Sigmoid colon (tissue), 7 donors: Measurements from ENCODE around the gene PURA. TPM values are rescaled to one million over a fixed set of nuclear protein-coding genes. Genes with fewer than 3 reads are reported as not detected.
A peak's percentile ranks its signal among the peaks of the same experiment; 100 is the strongest.

Source experiments
- DNase-seq: peaks from one replicate; pipeline ENCODE4 v3.0.0-alpha.2; 2019
- H3K27ac ChIP-seq, 4 donors: fragments of 200-600 bp; sonication (generic); one replicate each; pipeline ENCODE4 v1.5.1; 2016 to 2019; ENCODE audit warnings: mild to moderate bottlenecking in 1 of 4
- H3K27me3 ChIP-seq, 3 donors: fragments of 200-600 bp; sonication (generic); one replicate each; pipeline ENCODE4 v1.5.1; 2019; ENCODE audit warnings: mild to moderate bottlenecking in 1 of 3
- H3K36me3 ChIP-seq, 4 donors: fragments of 200-600 bp; sonication (generic); one replicate each; pipeline ENCODE4 v1.5.1; 2016 to 2019
- H3K4me1 ChIP-seq, 4 donors: fragments of 200-600 bp; sonication (generic); one replicate each; pipeline ENCODE4 v1.5.1; 2017 to 2019
- H3K4me3 ChIP-seq, 4 donors: fragments of 200-600 bp; sonication (generic); one replicate each; pipeline ENCODE4 v1.5.1; 2017 to 2019; ENCODE audit warnings: mild to moderate bottlenecking in 2 of 4, moderate library complexity in 1 of 4
- H3K9me3 ChIP-seq, 4 donors: fragments of 200-600 bp in 3 of 4; sonication (generic) in 3 of 4; one replicate each; pipeline versions ENCODE4 v1.5.1 to v1.6.1; 2013 to 2019
- EP300 ChIP-seq, 4 donors: sonication (generic); formaldehyde crosslinking; IDR thresholded peaks; one replicate each; pipeline ENCODE4 v1.6.1; 2017; ENCODE audit warnings: antibody characterized with exemption in 4 of 4
- POLR2A ChIP-seq, 2 donors: fragments of 450-650 bp; IDR thresholded peaks; one replicate each; pipeline ENCODE4 v1.6.1; 2016; ENCODE audit warnings: antibody characterized with exemption in 2 of 2, mild to moderate bottlenecking in 2 of 2, moderate library complexity in 2 of 2
- POLR2AphosphoS5 ChIP-seq, 4 donors: sonication (generic); formaldehyde crosslinking; IDR thresholded peaks; one replicate each; pipeline ENCODE4 v1.6.1; 2017; ENCODE audit warnings: antibody characterized with exemption in 4 of 4
- WGBS, 2 donors: extraction: QIAGEN DNeasy Blood & Tissue Kit; methylation state at CpG; one replicate each; pipeline ENCODE4 v1.1.7; 2013; 5-methylcytosine and 5-hydroxymethylcytosine counted together
- intact Hi-C: fragments of 100-400 bp; cut with DNase I; formaldehyde crosslinking; loops from one replicate; pipeline ENCODE4 v1.15.1; 2023
- polyA plus RNA-seq, 3 donors: library from polyadenylated mRNA; stranded (reverse); fragments of 200-250 nt; gene quantifications; one replicate each; pipeline ENCODE4 v1.2.3, GENCODE V29; 2013
- total RNA-seq, 4 donors: library from RNA; depleted of rRNA; stranded (reverse); fragments of >200 nt; gene quantifications; one replicate each; pipeline ENCODE4 v1.1.0, GENCODE V29; 2016
- TF ChIP-seq, protein P1 (sequence below), 4 experiments: fragments of 450-650 bp in 3 of 4; fragments of 200-600 bp in 1 of 4; IDR thresholded peaks; one replicate each; pipeline ENCODE4 v1.5.1; 2016 to 2019; ENCODE audit warnings: antibody characterized with exemption in 4 of 4, mild to moderate bottlenecking in 3 of 4, moderate library complexity in 2 of 4
- donor health status: healthy with polysubstance abuse.
- donor health status: Bipolar disorder and iron deficiency.
- donor health status: healthy.

Gene PURA
- total and polyA plus RNA-seq, 7 donors: 3.6 to 59.8 (median 36.4) TPM

DNA sequence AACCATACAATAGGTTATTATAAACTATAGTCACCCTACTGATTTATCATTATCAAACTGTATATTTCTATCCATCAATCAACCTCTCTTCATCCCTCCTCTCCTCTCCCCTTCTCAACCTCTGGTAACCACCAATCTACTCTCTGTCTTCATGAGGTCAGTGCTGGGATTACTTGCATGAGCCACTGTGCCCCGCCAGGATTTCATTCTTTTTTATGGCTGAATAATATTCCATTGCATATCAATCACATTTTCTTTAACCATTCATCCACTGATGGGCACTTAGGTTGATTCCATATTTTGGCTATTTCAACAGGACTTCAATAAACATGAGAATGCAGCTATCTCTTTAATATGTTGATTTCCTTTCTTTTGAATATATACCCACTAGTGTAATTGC, 10.8 kb upstream of the PURA start:
- no peak for DNase-seq
- H3K9me3 ChIP-seq: no peaks in the 10 kb centered on the region
- TF ChIP-seq EP300 (IDR thresholded peaks at IDR 0.05) (no peak), POLR2A (IDR thresholded peaks at IDR 0.05) (no peak), POLR2AphosphoS5 (IDR thresholded peaks at IDR 0.05) (no peak)
- TF ChIP-seq, protein P1, sequence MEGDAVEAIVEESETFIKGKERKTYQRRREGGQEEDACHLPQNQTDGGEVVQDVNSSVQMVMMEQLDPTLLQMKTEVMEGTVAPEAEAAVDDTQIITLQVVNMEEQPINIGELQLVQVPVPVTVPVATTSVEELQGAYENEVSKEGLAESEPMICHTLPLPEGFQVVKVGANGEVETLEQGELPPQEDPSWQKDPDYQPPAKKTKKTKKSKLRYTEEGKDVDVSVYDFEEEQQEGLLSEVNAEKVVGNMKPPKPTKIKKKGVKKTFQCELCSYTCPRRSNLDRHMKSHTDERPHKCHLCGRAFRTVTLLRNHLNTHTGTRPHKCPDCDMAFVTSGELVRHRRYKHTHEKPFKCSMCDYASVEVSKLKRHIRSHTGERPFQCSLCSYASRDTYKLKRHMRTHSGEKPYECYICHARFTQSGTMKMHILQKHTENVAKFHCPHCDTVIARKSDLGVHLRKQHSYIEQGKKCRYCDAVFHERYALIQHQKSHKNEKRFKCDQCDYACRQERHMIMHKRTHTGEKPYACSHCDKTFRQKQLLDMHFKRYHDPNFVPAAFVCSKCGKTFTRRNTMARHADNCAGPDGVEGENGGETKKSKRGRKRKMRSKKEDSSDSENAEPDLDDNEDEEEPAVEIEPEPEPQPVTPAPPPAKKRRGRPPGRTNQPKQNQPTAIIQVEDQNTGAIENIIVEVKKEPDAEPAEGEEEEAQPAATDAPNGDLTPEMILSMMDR (IDR thresholded peaks at IDR 0.05): no peak
- no peaks in the 10 kb centered on the region for H3K27me3 ChIP-seq
- H3K4me1 ChIP-seq: peaks cover 0 to 11% (median 9%) of the 10 kb centered on the region in 4 donors
- H3K36me3 ChIP-seq: no peaks in the 10 kb centered on the region
- WGBS, 2 donors: 63 to 81% methylated on average over 1 of the region's 1 CpG
- no peak overlapping the region for H3K27ac ChIP-seq
- intact Hi-C loops: no loop called here
- H3K4me3 ChIP-seq: no peak overlapping the region

DNA sequence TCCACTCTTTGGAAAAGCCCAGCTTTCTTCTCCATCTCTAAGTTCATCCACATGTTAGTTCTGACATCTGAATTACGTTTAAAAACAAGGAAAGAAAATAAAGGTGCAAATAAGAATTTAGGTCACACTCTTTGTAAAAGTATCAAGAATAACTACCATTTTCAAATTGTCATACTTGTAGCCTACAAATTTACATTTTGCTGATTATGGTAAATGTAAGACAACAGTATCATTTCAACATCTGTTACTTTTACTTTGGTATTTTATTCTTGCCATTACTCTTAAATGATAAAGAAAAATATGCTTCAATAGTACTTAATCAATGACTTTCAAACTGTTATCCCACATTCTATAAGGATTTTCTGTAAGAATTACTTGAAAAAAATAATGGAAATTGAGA, 9.8 kb upstream of the PURA start:
- Histone ChIP-seq H3K27me3 (no peaks in the 10 kb centered on the region), H3K36me3 (no peaks in the 10 kb centered on the region), H3K4me3 (no peak overlapping the region), H3K9me3 (no peaks in the 10 kb centered on the region), H3K27ac (no peak overlapping the region), H3K4me1 (peaks cover 0 to 20% (median 17%) of the 10 kb centered on the region in 4 donors)
- 71 to 78% methylated on average over 1 of the region's 1 CpG for WGBS, 2 donors
- DNase-seq: no peak
- intact Hi-C loops: no loop called here
- TF ChIP-seq, protein P1 (IDR thresholded peaks at IDR 0.05): no peak

DNA sequence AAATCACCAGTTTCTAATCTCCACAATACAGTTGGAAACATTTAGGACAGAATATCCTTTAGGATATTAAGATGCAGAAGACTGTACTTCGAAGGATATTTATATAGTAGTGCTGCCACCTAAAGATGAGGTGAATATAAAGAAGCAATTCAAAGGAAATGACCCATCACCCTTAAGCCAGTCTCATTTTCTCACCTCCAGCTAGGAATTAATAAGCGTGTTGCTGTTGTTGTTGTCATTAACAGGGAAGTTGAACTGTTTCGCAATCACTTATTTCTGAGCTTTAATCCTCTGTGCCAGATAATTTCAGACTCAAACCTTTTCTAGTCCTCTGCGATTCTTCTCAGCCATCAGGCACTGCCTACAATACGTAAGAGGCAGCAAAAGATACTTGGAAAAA, 7.8 kb upstream of the PURA start:
- TF ChIP-seq EP300 (IDR thresholded peaks at IDR 0.05) (no peak), POLR2AphosphoS5 (IDR thresholded peaks at IDR 0.05) (no peak), POLR2A (IDR thresholded peaks at IDR 0.05) (no peak)
- TF ChIP-seq, protein P1 (IDR thresholded peaks at IDR 0.05): no peak
- Histone ChIP-seq H3K27ac (peak overlapping the region; percentile 93 to 99 (median 96)), H3K36me3 (no peaks in the 10 kb centered on the region), H3K4me3 (no peak overlapping the region), H3K4me1 (peaks cover 0 to 31% (median 22%) of the 10 kb centered on the region in 4 donors), H3K9me3 (no peaks in the 10 kb centered on the region), H3K27me3 (no peaks in the 10 kb centered on the region)
- 71 to 75% methylated on average over 5 of the region's 5 CpGs for WGBS, 2 donors
- intact Hi-C loops: loop anchor here (2.0 to 5.0 kb wide), 2 partner anchors 34 to 39 kb away; no protein-coding TSS in a partner anchor
- no peak for DNase-seq

DNA sequence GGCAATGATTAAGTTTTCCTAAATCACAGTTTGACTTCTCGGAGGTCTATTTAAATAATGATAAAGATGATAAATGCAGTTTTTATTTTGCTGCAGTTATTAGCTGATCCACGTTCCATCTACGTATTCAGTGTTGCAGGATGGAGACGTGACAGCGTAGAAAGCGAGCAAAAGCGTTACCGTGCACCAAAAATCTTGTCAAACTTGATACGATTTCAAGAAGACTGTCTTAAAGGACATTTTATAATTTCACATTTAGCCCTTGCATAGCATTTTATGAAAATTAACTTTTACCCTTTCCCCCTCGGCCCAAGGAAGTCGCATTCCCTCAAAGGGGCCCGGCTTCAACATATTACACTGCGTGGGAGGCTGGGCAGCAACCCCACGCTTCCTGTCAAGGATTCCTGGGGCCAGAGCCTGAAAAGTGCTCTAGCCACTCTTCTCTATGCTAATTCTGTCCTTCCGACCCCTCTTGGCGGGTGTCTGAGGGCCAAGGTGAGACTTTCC, 7.1 kb upstream of the PURA start:
- TF ChIP-seq POLR2A (IDR thresholded peaks at IDR 0.05): no peak
- no peak for TF ChIP-seq EP300 (IDR thresholded peaks at IDR 0.05)
- TF ChIP-seq, protein P1 (IDR thresholded peaks at IDR 0.05): no peak
- TF ChIP-seq POLR2AphosphoS5 (IDR thresholded peaks at IDR 0.05): no peak
- Histone ChIP-seq H3K36me3 (no peaks in the 10 kb centered on the region), H3K9me3 (no peaks in the 10 kb centered on the region), H3K27me3 (no peaks in the 10 kb centered on the region), H3K27ac (peak overlapping the region; percentile 93 to 99 (median 96)), H3K4me3 (peak overlapping the region; percentile 77 to 86 (median 80)), H3K4me1 (peaks cover 0 to 31% (median 22%) of the 10 kb centered on the region in 4 donors)
- WGBS, 2 donors: 56 to 63% methylated on average over 16 of the region's 16 CpGs
- no peak for DNase-seq
- intact Hi-C loops: loop anchor here (2.0 to 5.0 kb wide), 2 partner anchors 35 to 38 kb away; no protein-coding TSS in a partner anchor
